NCI-H2171 (cell line): ENCODE results near the gene EML3.

Experiments used
- DNase-seq: peaks from one replicate; lab custom pipeline; 2025; lab: John Stamatoyannopoulos, UW

The EML3 gene

GRCh38 chr11:62552485-62553079 is 60.0 kb downstream of the EML3 start:
- peak; percentile 53 for DNase-seq
